Ovary (tissue), 3 donors: ENCODE results near the gene MCU.

Experiments used
- CTCF ChIP-seq, 3 donors: fragments of 450-650 bp in 2 of 3; fragments of 200-600 bp in 1 of 3; IDR thresholded peaks; one replicate each; pipeline versions ENCODE4 v1.5.1 to v1.8.0; 2016 to 2022; ENCODE audit warnings: antibody characterized with exemption in 3 of 3, mild to moderate bottlenecking in 1 of 3
- EP300 ChIP-seq: sonication (generic); formaldehyde crosslinking; IDR thresholded peaks from one replicate; pipeline ENCODE4 v1.6.1; 2017; ENCODE audit warnings: antibody characterized with exemption
- POLR2A ChIP-seq: fragments of 450-650 bp; IDR thresholded peaks from one replicate; pipeline ENCODE4 v1.6.1; 2017; ENCODE audit warnings: antibody characterized with exemption, mild to moderate bottlenecking, moderate library complexity
- donor health status: DM: no; HTN: no; CAD: no.

GRCh38 chr10:72913287-72913686, 221.3 kb downstream of the MCU start:
- no peak for TF ChIP-seq CTCF (IDR thresholded peaks at IDR 0.05)
- no peak for TF ChIP-seq POLR2A
- no peak for TF ChIP-seq EP300
